Lower leg skin (tissue), 4 donors: ENCODE data around the gene TSHZ2. TPM values are rescaled to one million over a fixed set of nuclear protein-coding genes. Genes with fewer than 3 reads are reported as not detected.
"Not testable (repeated sequence)": the region's sequence is repeated elsewhere in the genome, so short reads cannot be mapped to it uniquely, and the experiment has no call there.

Experiments
- DNase-seq, 2 donors: peaks; one replicate each; pipeline ENCODE4 v3.0.0-alpha.2; 2019; ENCODE audit warnings: low spot score in 2 of 2
- H3K4me3 ChIP-seq: fragments of 200-600 bp; sonication (generic); 2 replicates; pipeline ENCODE4 v1.5.1; 2017; ENCODE audit warnings: mild to moderate bottlenecking, low read depth; ENCODE audit not compliant: poor library complexity, severe bottlenecking
- CTCF ChIP-seq, 3 donors: fragments of 450-650 bp; IDR thresholded peaks; one replicate each; pipeline ENCODE4 v1.5.1; 2016; ENCODE audit warnings: antibody characterized with exemption in 3 of 3, mild to moderate bottlenecking in 3 of 3, moderate library complexity in 2 of 3
- POLR2A ChIP-seq, 2 donors: fragments of 450-650 bp; IDR thresholded peaks; one replicate each; pipeline ENCODE4 v1.6.1; 2016 to 2017; ENCODE audit warnings: antibody characterized with exemption in 2 of 2, mild to moderate bottlenecking in 1 of 2, moderate library complexity in 1 of 2
- WGBS, 2 donors: methylation state at CpG; one replicate each; pipeline ENCODE4 v1.1.5; 2018; 5-methylcytosine and 5-hydroxymethylcytosine counted together
- intact Hi-C: fragments of 100-400 bp; cut with DNase I; formaldehyde crosslinking; loops from one replicate; pipeline ENCODE4 v1.15.0; 2023; ENCODE audit warnings: low total_unique reads
- total RNA-seq, 4 donors: library from RNA; depleted of rRNA; stranded (reverse); fragments of >200 nt; gene quantifications; one replicate each; pipeline ENCODE4 v1.1.0, GENCODE V29; 2016

Gene TSHZ2
- total RNA-seq, 4 donors from 2014 or later = 8.1 to 25.7 (median 10.5) TPM

GRCh38 chr20:53453076-53453475 is 480.9 kb downstream of the TSHZ2 start:
- WGBS, 2 donors = 89 to 96% methylated on average over 4 of the region's 4 CpGs
- no peak for TF ChIP-seq CTCF (IDR thresholded peaks at IDR 0.05)
- TF ChIP-seq POLR2A (IDR thresholded peaks at IDR 0.05) = no peak
- no peak overlapping the region for H3K4me3 ChIP-seq
- DNase-seq = no peak
- intact Hi-C loops = no loop called here

DNA sequence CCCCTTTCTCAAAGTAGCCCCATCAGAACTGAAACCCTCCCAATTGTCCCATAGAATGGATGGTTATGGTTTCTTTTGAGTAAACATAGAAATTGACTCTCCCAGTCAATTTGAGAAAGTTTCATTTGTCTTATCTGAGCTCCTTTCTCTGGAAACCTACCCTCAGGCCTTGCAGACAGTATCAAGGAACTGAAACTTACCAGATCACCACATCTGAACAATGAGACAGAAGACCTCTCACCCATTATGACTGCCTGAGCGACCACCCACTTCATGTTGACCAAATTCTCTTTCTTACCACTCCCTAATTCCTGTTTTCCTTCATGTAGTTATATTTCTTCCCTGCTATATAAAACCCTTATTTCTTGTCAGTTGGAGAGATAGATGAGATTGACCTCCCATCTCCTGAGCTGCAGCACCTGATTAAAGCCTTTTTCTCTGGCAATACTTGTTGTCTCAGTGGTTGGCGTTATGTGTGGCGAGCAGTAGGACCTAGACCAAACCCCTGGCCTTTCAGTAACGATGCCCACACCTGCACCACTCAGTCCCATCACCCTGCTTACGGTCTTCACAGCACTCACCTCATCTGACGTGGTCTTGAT is 482.6 kb downstream of the TSHZ2 start:
- 91 to 93% methylated on average over 6 of the region's 6 CpGs for WGBS, 2 donors
- intact Hi-C loops = no loop called here
- no peak overlapping the region for H3K4me3 ChIP-seq
- DNase-seq = no peak
- no peak for TF ChIP-seq CTCF (IDR thresholded peaks at IDR 0.05)
- no peak for TF ChIP-seq POLR2A (IDR thresholded peaks at IDR 0.05)

DNA sequence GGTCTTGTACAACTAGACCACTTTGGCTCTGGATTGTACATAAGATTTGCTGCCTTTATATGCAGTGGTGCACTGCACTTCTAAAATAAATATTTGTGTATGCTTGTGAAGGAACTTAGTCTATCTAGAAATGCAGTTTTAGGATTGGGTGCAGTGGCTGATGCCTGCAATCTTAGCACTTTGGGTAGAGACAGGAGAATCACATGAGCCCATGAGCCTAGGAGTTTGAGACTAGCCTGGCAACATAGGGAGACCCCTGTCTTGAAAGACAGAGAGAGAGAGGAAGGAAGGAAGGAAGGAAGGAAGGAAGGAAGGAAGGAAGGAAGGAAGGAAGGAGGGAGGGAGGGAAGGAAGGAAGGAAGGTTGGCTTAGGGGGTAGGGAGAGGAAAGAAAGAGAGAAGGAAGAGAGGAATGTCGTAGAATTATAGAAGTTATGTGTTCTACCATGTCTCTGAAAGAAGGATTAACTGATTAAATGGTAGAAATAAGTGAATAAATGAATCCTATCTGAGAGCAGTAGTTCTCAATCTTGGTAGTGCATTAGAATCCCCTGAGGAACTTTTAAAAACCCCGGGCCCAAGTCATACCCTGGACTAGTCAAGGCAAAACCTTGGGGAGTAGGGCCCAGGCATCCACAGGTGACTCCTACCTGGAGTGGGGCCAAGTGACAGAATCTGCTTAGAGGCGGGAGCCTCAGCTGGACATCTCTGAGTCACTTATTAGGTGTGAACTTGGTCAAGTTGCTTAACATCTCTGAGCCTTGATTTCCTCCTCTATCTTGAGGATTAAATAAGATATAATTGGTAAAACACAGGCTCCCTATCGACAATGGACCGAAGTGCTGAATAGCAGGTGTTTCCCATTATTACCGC is 491.2 kb downstream of the TSHZ2 start:
- no peak for DNase-seq
- 87 to 91% methylated on average over 6 of the region's 6 CpGs for WGBS, 2 donors
- TF ChIP-seq CTCF (IDR thresholded peaks at IDR 0.05) (no peak), POLR2A (IDR thresholded peaks at IDR 0.05) (no peak)
- H3K4me3 ChIP-seq = no peak overlapping the region
- intact Hi-C loops = no loop called here

GRCh38 chr20:53466279-53466678 is 494.1 kb downstream of the TSHZ2 start:
- no peak for DNase-seq
- no peak overlapping the region for H3K4me3 ChIP-seq
- TF ChIP-seq POLR2A (IDR thresholded peaks at IDR 0.05) = no peak
- TF ChIP-seq CTCF (IDR thresholded peaks at IDR 0.05) = no peak
- intact Hi-C loops = no loop called here
- WGBS, 2 donors = 79 to 84% methylated on average over 4 of the region's 4 CpGs

GRCh38 chr20:53468587-53468986 is 496.4 kb downstream of the TSHZ2 start:
- 71 to 80% methylated on average over 5 of the region's 5 CpGs for WGBS, 2 donors
- intact Hi-C loops = no loop called here
- H3K4me3 ChIP-seq = no peak overlapping the region
- TF ChIP-seq POLR2A (IDR thresholded peaks at IDR 0.05) (no peak), CTCF (IDR thresholded peaks at IDR 0.05) (no peak)
- no peak for DNase-seq

DNA sequence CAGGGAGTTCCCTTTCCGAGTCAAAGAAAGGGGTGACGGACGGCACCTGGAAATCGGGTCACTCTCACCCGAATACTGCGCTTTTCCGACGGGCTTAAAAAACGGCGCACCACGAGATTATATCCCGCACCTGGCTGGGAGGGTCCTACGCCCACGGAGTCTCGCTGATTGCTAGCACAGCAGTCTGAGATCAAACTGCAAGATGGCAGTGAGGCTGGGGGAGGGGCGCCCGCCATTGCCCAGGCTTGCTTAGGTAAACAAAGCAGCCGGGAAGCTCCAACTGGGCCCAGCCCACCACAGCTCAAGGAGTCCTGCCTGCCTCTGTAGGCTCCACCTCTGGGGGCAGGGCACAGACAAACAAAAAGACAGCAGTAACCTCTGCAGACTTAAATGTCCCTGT is 500.7 kb downstream of the TSHZ2 start:
- H3K4me3 ChIP-seq, DNase-seq, intact Hi-C loops: not testable (repeated sequence)
- 94 to 95% methylated on average over 15 to 18 of the region's 18 CpGs for WGBS, 2 donors
